Measurements from ENCODE around the gene C1QL1.

The C1QL1 gene

GRCh38 chr17:44917456-44917855 lies 50.6 kb downstream of the C1QL1 start:
- peaks cover 46% of the 10 kb centered on the region for H3K27me3 ChIP-seq
- no peak overlapping the region for H3K27ac ChIP-seq
- no peaks in the 10 kb centered on the region for H3K36me3 ChIP-seq
- no peaks in the 10 kb centered on the region for H3K9me3 ChIP-seq
- TF ChIP-seq CTCF (IDR thresholded peaks at IDR 0.05): no peak
- H3K4me1 ChIP-seq (ENCODE audit: control insufficient read depth in 1 of 2, insufficient read depth in 1 of 2, low read depth in 1 of 2, low read length in 1 of 2): peaks cover 3 to 7% of the 10 kb centered on the region in 2 experiments
- no peak overlapping the region for H3K4me3 ChIP-seq (ENCODE audit: low read depth in 1 of 2, low read length in 1 of 2)

GRCh38 chr17:44916781-44917241 lies 51.3 kb downstream of the C1QL1 start:
- TF ChIP-seq CTCF (IDR thresholded peaks at IDR 0.05): no peak
- Histone ChIP-seq H3K27ac (no peak overlapping the region), H3K27me3 (peaks cover 46% of the 10 kb centered on the region), H3K4me1 (ENCODE audit: control insufficient read depth in 1 of 2, insufficient read depth in 1 of 2, low read depth in 1 of 2, low read length in 1 of 2) (peaks cover 3 to 7% of the 10 kb centered on the region in 2 experiments), H3K4me3 (ENCODE audit: low read depth in 1 of 2, low read length in 1 of 2) (no peak overlapping the region), H3K9me3 (no peaks in the 10 kb centered on the region), H3K36me3 (no peaks in the 10 kb centered on the region)

- H3K27ac ChIP-seq: no peak overlapping the region
- no peaks in the 10 kb centered on the region for H3K36me3 ChIP-seq
- TF ChIP-seq CTCF (IDR thresholded peaks at IDR 0.05): no peak
- no peaks in the 10 kb centered on the region for H3K9me3 ChIP-seq
- peaks cover 46% of the 10 kb centered on the region for H3K27me3 ChIP-seq
- no peak overlapping the region for H3K4me3 ChIP-seq (ENCODE audit: low read depth in 1 of 2, low read length in 1 of 2)
- H3K4me1 ChIP-seq (ENCODE audit: control insufficient read depth in 1 of 2, insufficient read depth in 1 of 2, low read depth in 1 of 2, low read length in 1 of 2): peaks cover 8 to 14% of the 10 kb centered on the region in 2 experiments
These were observed 52.0 kb downstream of the C1QL1 start for GRCh38 chr17:44915862-44916780.

- no peak for TF ChIP-seq CTCF (IDR thresholded peaks at IDR 0.05)
- peaks cover 11 to 17% of the 10 kb centered on the region in 2 experiments for H3K4me1 ChIP-seq (ENCODE audit: control insufficient read depth in 1 of 2, insufficient read depth in 1 of 2, low read depth in 1 of 2, low read length in 1 of 2)
- H3K27me3 ChIP-seq: peaks cover 46% of the 10 kb centered on the region
- no peak within 1 kb of the TSS for H3K27ac ChIP-seq
- H3K9me3 ChIP-seq: no peaks in the 10 kb centered on the region
- H3K36me3 ChIP-seq: no peaks in the 10 kb centered on the region
- H3K4me3 ChIP-seq (ENCODE audit: low read depth in 1 of 2, low read length in 1 of 2): no peak within 1 kb of the TSS
These were observed 52.8 kb downstream of the C1QL1 start, which contains the start of gene GFAP for GRCh38 chr17:44915321-44915726. Gene GFAP (minus strand): TSS chr17:44915500. CDS start chr17:44915486, 14 bp downstream.

- H3K4me1 ChIP-seq (ENCODE audit: control insufficient read depth in 1 of 2, insufficient read depth in 1 of 2, low read depth in 1 of 2, low read length in 1 of 2): peaks cover 11 to 17% of the 10 kb centered on the region in 2 experiments
- H3K4me3 ChIP-seq (ENCODE audit: low read depth in 1 of 2, low read length in 1 of 2): no peak overlapping the region
- H3K27ac ChIP-seq: no peak overlapping the region
These were observed 53.3 kb downstream of the C1QL1 start for GRCh38 chr17:44914698-44915271.

More at GRCh38 chr17:44914698-44915271, 53.3 kb downstream of the C1QL1 start:
- no peaks in the 10 kb centered on the region for H3K9me3 ChIP-seq
- TF ChIP-seq CTCF (IDR thresholded peaks at IDR 0.05): no peak
- peaks cover 41% of the 10 kb centered on the region for H3K27me3 ChIP-seq
- H3K36me3 ChIP-seq: no peaks in the 10 kb centered on the region
